K562 (cell line): Measurements from ENCODE around the gene AGA. TPM values are rescaled to one million over a fixed set of nuclear protein-coding genes. Genes with fewer than 3 reads are reported as not detected.

Source experiments
- ARHGAP35 ChIP-seq: fragments of 450-650 bp; IDR thresholded peaks from 2 replicates; pipeline ENCODE4 v1.6.1; 2018; ENCODE audit not compliant: partially characterized antibody
- ATF3 ChIP-seq, 2 experiments: fragments of 450-650 bp in 1 of 2; sonication (generic) in 1 of 2; formaldehyde crosslinking in 1 of 2; IDR thresholded peaks in 1 of 2; conservative IDR thresholded peaks in 1 of 2; 2 replicates each; pipeline versions ENCODE4 v1.6.1 to v1.8.1; 2016 to 2023; ENCODE audit warnings: mild to moderate bottlenecking in 2 of 2, moderate library complexity in 2 of 2, inconsistent platforms in 1 of 2, missing genetic modification reagents in 1 of 2
- CBFA2T2 ChIP-seq: fragments of 450-650 bp; conservative IDR thresholded peaks from 2 replicates; pipeline ENCODE4 v1.6.1; 2017; ENCODE audit warnings: mild to moderate bottlenecking
- CEBPG ChIP-seq, 3 experiments: fragments of 200-800 bp in 1 of 3; sonication (Bioruptor generic) in 1 of 3; sonication (generic) in 1 of 3; formaldehyde crosslinking in 1 of 3; IDR thresholded peaks in 2 of 3; conservative IDR thresholded peaks in 1 of 3; 2 replicates each; pipeline versions ENCODE4 v1.6.1 to v1.8.0; 2016 to 2022; ENCODE audit warnings: missing compliant biosample characterization in 2 of 3, missing genetic modification characterization in 2 of 3, mild to moderate bottlenecking in 1 of 3, missing genetic modification reagents in 1 of 3
- CGGBP1 ChIP-seq: fragments of 250-450 bp; sonication (Bioruptor Pico); IDR thresholded peaks from 2 replicates; pipeline ENCODE4 v1.9.0; 2021; ENCODE audit warnings: mild to moderate bottlenecking
- DPF2 ChIP-seq: fragments of 450-650 bp; IDR thresholded peaks from 2 replicates; pipeline ENCODE4 v1.6.1; 2016
- KLF16 ChIP-seq: IDR thresholded peaks from 2 replicates; pipeline ENCODE4 v1.6.1; 2016; ENCODE audit warnings: antibody characterized with exemption
- MXD1 ChIP-seq: fragments of 250-450 bp; sonication (Bioruptor Pico); IDR thresholded peaks from 2 replicates; pipeline ENCODE4 v1.8.0; 2021; ENCODE audit warnings: borderline replicate concordance, mild to moderate bottlenecking, moderate library complexity; ENCODE audit not compliant: poor library complexity, severe bottlenecking
- POLR2AphosphoS5 ChIP-seq: IDR thresholded peaks from 2 replicates; pipeline ENCODE4 v1.6.1; 2011; ENCODE audit warnings: mild to moderate bottlenecking, low read depth, low read length, moderate library complexity; ENCODE audit not compliant: control insufficient read depth, insufficient read depth
- SMARCA4 ChIP-seq: fragments of 450-650 bp; IDR thresholded peaks from 2 replicates; pipeline ENCODE4 v1.6.1; 2016
- TCF3 ChIP-seq: sonication (generic); formaldehyde crosslinking; IDR thresholded peaks from 2 replicates; pipeline ENCODE4 v1.4.0; 2020; ENCODE audit warnings: mild to moderate bottlenecking, missing genetic modification reagents
- TEAD4 ChIP-seq, 2 experiments: sonication (generic) in 1 of 2; formaldehyde crosslinking in 1 of 2; IDR thresholded peaks; 2 replicates each; pipeline versions ENCODE4 v1.6.1 to v1.8.0; 2012 to 2022; ENCODE audit warnings: borderline replicate concordance in 1 of 2, inconsistent platforms in 1 of 2, low read length in 1 of 2, mild to moderate bottlenecking in 1 of 2, missing genetic modification reagents in 1 of 2
- VEZF1 ChIP-seq: fragments of 200-800 bp; sonication (Bioruptor generic); IDR thresholded peaks from 2 replicates; pipeline ENCODE4 v1.6.1; 2017; ENCODE audit warnings: missing genetic modification characterization, missing compliant biosample characterization
- ZNF318 ChIP-seq, 2 experiments: fragments of 450-650 bp; IDR thresholded peaks; 2 replicates each; pipeline ENCODE4 v1.6.1; 2016; ENCODE audit warnings: mild to moderate bottlenecking in 2 of 2, borderline replicate concordance in 1 of 2, low read depth in 1 of 2, moderate library complexity in 1 of 2
- polyA plus RNA-seq, 8 experiments: library from polyadenylated mRNA; depleted of rRNA in 4 of 8; stranded (reverse) in 5 of 8; unstranded in 3 of 8; fragments of >200 nt; fragmentation: Nextera tagmentation in 2 of 8; fragmentation: Illumina TruSeq in 1 of 8; extraction: Ambion mirVana in 2 of 8; extraction: Trizol in 1 of 8; gene quantifications; 2 replicates each; pipeline versions ENCODE4 v1.2.1 to v1.2.3, GENCODE V29; 2011 to 2014; ENCODE audit warnings: inconsistent platforms in 1 of 8, missing spikeins in 1 of 8
- total RNA-seq, 7 experiments: library from RNA; depleted of rRNA in 6 of 7; stranded (reverse); fragments of >200 nt in 6 of 7; fragmentation: Illumina TruSeq in 2 of 7; extraction: Trizol in 2 of 7; gene quantifications; 2 replicates each; pipeline versions ENCODE4 v1.2.1 to v1.2.3, GENCODE V29; 2011 to 2021; ENCODE audit warnings: low replicate concordance in 1 of 7

The AGA gene
- total and polyA plus RNA-seq, 9 of the 15 experiments (the other 6 are each of a cell fraction or from before 2014, with no cell fraction given) = 8.5 to 25.0 (median 12.6) TPM

- TF ChIP-seq DPF2 = 0 out of 2 replicates have a peak, but pooled peaks have one; percentile 17
- TF ChIP-seq ZNF318 (IDR thresholded peaks at IDR 0.05; ENCODE audit: borderline replicate concordance in 1 of 2, low read depth in 1 of 2) = peak in 1 of 2 experiments; percentile 60; a peak in 2 of 4 replicates
- TF ChIP-seq SMARCA4 = peak; percentile 15; the same call in 1 of the 2 replicates
- TF ChIP-seq KLF16 = peak; percentile 73
- peak; percentile 84 for TF ChIP-seq CBFA2T2
- no peak for TF ChIP-seq CGGBP1 (CRISPR knock-in tag)
- peak; percentile 62 for TF ChIP-seq TCF3
- TF ChIP-seq CEBPG (CRISPR knock-in tag; IDR thresholded peaks at IDR 0.05) = no peak
- TF ChIP-seq CEBPG (tag; conservative IDR thresholded peaks at IDR 0.05 in 1 of 2, IDR thresholded peaks at IDR 0.05 in 1 of 2) = no peak
- peak; percentile 79 for TF ChIP-seq TEAD4 (IDR thresholded peaks at IDR 0.05; ENCODE audit: low read length)
- TF ChIP-seq TEAD4 (CRISPR knock-in tag; IDR thresholded peaks at IDR 0.05; ENCODE audit: borderline replicate concordance) = no peak
- no peak for TF ChIP-seq ATF3 (IDR thresholded peaks at IDR 0.05)
- no peak for TF ChIP-seq ATF3 (CRISPR knock-in tag; conservative IDR thresholded peaks at IDR 0.05)
- TF ChIP-seq POLR2AphosphoS5 = 0 out of 2 replicates have a peak, but pooled peaks have one; percentile 23
- TF ChIP-seq VEZF1 (CRISPR knock-in tag) = 0 out of 2 replicates have a peak, but pooled peaks have one; percentile 18
- TF ChIP-seq ARHGAP35 = no peak
- no peak for TF ChIP-seq MXD1
These were observed 13.3 kb upstream of the AGA start (continued) for GRCh38 chr4:177455561-177455970.
